Activated CD8-positive, alpha-beta memory T cell treated with anti-CD3 and anti-CD28 coated beads for 36 hours (primary cell): Measurements from ENCODE around the gene MIEF1. TPM values are rescaled to one million over a fixed set of nuclear protein-coding genes. Genes with fewer than 3 reads are reported as not detected.

Experiments used
- CTCF ChIA-PET: fragments of 350-600 bp; sonication (Branson Sonifier 250); formaldehyde crosslinking; loops from one replicate; lab custom pipeline; 2021; ENCODE audit warnings: antibody characterized with exemption; lab: Charles Lee
- POLR2A ChIA-PET: fragments of 350-600 bp; sonication (Branson Sonifier 250); formaldehyde crosslinking; loops from one replicate; lab custom pipeline; 2021; ENCODE audit warnings: antibody characterized with exemption; lab: Charles Lee
- total RNA-seq, 2 experiments: library from RNA; stranded (reverse); gene quantifications; one replicate each; pipeline ENCODE4 v1.2.3, GENCODE V29; 2021

MIEF1 gene
- total RNA-seq, 2 experiments from 2014 or later = 62.7 TPM

GRCh38 chr22:39469681-39470450 is 32.2 kb upstream of the MIEF1 start:
- ChIA-PET POLR2A (no interaction called here), CTCF (no interaction called here)

GRCh38 chr22:39470451-39471291 is 31.4 kb upstream of the MIEF1 start:
- POLR2A ChIA-PET = no interaction called here
- CTCF ChIA-PET = no interaction called here

GRCh38 chr22:39471381-39472141 is 30.5 kb upstream of the MIEF1 start:
- CTCF ChIA-PET = no interaction called here
- POLR2A ChIA-PET = no interaction called here

- POLR2A ChIA-PET = no interaction called here
- CTCF ChIA-PET = interaction anchor here (0.9 kb wide), 1 partner anchor 62 kb away, joined by 3 read pairs; no protein-coding TSS in a partner anchor
These were observed 29.2 kb upstream of the MIEF1 start for GRCh38 chr22:39472570-39473556.

- ChIA-PET POLR2A (no interaction called here), CTCF (interaction anchor here (0.9 kb wide), 1 partner anchor 61 kb away, joined by 3 read pairs; no protein-coding TSS in a partner anchor)
These were observed 28.2 kb upstream of the MIEF1 start for GRCh38 chr22:39473851-39474250.

- ChIA-PET POLR2A (interaction anchor here (0.6 kb wide), 1 partner anchor 15 kb away, joined by 3 read pairs; no protein-coding TSS in a partner anchor), CTCF (no interaction called here)
These were observed 27.6 kb upstream of the MIEF1 start for GRCh38 chr22:39474351-39475111.

GRCh38 chr22:39475337-39475736 is 26.8 kb upstream of the MIEF1 start:
- CTCF ChIA-PET = no interaction called here
- POLR2A ChIA-PET = interaction anchor here (0.6 kb wide), 1 partner anchor 15 kb away, joined by 3 read pairs; no protein-coding TSS in a partner anchor

GRCh38 chr22:39475902-39476301 is 26.2 kb upstream of the MIEF1 start:
- ChIA-PET POLR2A (no interaction called here), CTCF (no interaction called here)

GRCh38 chr22:39476664-39477063 is 25.4 kb upstream of the MIEF1 start:
- ChIA-PET POLR2A (no interaction called here), CTCF (interaction anchor here (0.8 kb wide), 1 partner anchor 86 kb away, joined by 5 read pairs; no protein-coding TSS in a partner anchor)

GRCh38 chr22:39477542-39477941 is 24.5 kb upstream of the MIEF1 start:
- POLR2A ChIA-PET = no interaction called here
- CTCF ChIA-PET = no interaction called here

GRCh38 chr22:39478441-39478850 is 23.6 kb upstream of the MIEF1 start:
- CTCF ChIA-PET = interaction anchor here (0.6 kb wide), 1 partner anchor 318 kb away, joined by 3 read pairs; no protein-coding TSS in a partner anchor
- POLR2A ChIA-PET = no interaction called here

GRCh38 chr22:39479254-39479653 is 22.8 kb upstream of the MIEF1 start:
- POLR2A ChIA-PET = no interaction called here
- CTCF ChIA-PET = no interaction called here

- POLR2A ChIA-PET = no interaction called here
- CTCF ChIA-PET = no interaction called here
These were observed 21.5 kb upstream of the MIEF1 start for GRCh38 chr22:39480557-39480956.

- POLR2A ChIA-PET = no interaction called here
- CTCF ChIA-PET = no interaction called here
These were observed 21.0 kb upstream of the MIEF1 start for GRCh38 chr22:39481054-39481453.

GRCh38 chr22:39481595-39481994 is 20.5 kb upstream of the MIEF1 start:
- ChIA-PET POLR2A (no interaction called here), CTCF (interaction anchor here (1.2 kb wide), 1 partner anchor 9 kb away, joined by 3 read pairs; no protein-coding TSS in a partner anchor)

GRCh38 chr22:39482768-39483167 is 19.3 kb upstream of the MIEF1 start:
- ChIA-PET CTCF (no interaction called here), POLR2A (no interaction called here)
